ENCODE results near the gene MS4A3.
"Not testable (repeated sequence)": the region's sequence is repeated elsewhere in the genome, so short reads cannot be mapped to it uniquely, and the experiment has no call there.

Gene MS4A3

GRCh38 chr11:60095477-60096120 is 39.1 kb downstream of the MS4A3 start:
- no peak for DNase-seq

- DNase-seq, result no peak
Observed at GRCh38 chr11:60097189-60097588, 40.7 kb downstream of the MS4A3 start.

- no peak for DNase-seq
Observed at GRCh38 chr11:60098508-60098907, 42.0 kb downstream of the MS4A3 start.

GRCh38 chr11:60100516-60100915 is 44.1 kb downstream of the MS4A3 start:
- no peak for DNase-seq

- not testable (repeated sequence) for DNase-seq
Observed at GRCh38 chr11:60101368-60101767, 44.9 kb downstream of the MS4A3 start.

GRCh38 chr11:60104471-60105115 is 48.1 kb downstream of the MS4A3 start:
- not testable (repeated sequence) for DNase-seq

- DNase-seq, result not testable (repeated sequence)
Observed at GRCh38 chr11:60108631-60109030, 52.2 kb downstream of the MS4A3 start.

GRCh38 chr11:60111793-60112192 is 55.3 kb downstream of the MS4A3 start:
- DNase-seq, result no peak

GRCh38 chr11:60116996-60117790 is 60.7 kb downstream of the MS4A3 start:
- DNase-seq, result no peak

GRCh38 chr11:60118338-60118737 is 61.9 kb downstream of the MS4A3 start:
- DNase-seq, result no peak

- DNase-seq, result no peak
Observed at GRCh38 chr11:60119710-60120109, 63.2 kb downstream of the MS4A3 start.
